RWPE1 (cell line): Measurements from ENCODE around the gene RIC1.

ENCODE experiments used
- CTCF ChIA-PET: fragments of 350-600 bp; sonication (Branson Sonifier 250); formaldehyde crosslinking; extraction: SDS; loops from one replicate; lab custom pipeline; 2021; lab: Yijun Ruan, JAX
- POLR2A ChIA-PET: fragments of 400-600 bp; formaldehyde crosslinking; extraction: SDS; loops from one replicate; lab custom pipeline; 2020; ENCODE audit warnings: antibody characterized with exemption; ENCODE audit not compliant: low non-redundant PET; lab: Yijun Ruan, JAX
- DNase-seq: peaks from one replicate; pipeline ENCODE4 v3.0.0; 2012; ENCODE audit warnings: low spot score
- H3K27ac ChIP-seq: fragments of 450-650 bp; 2 replicates; pipeline ENCODE4 v1.5.1; 2017
- TF ChIP-seq, protein P1 (sequence below): fragments of 450-650 bp; conservative IDR thresholded peaks from 2 replicates; pipeline ENCODE4 v1.5.1; 2017; ENCODE audit warnings: low read depth, mild to moderate bottlenecking

Gene RIC1

DNA sequence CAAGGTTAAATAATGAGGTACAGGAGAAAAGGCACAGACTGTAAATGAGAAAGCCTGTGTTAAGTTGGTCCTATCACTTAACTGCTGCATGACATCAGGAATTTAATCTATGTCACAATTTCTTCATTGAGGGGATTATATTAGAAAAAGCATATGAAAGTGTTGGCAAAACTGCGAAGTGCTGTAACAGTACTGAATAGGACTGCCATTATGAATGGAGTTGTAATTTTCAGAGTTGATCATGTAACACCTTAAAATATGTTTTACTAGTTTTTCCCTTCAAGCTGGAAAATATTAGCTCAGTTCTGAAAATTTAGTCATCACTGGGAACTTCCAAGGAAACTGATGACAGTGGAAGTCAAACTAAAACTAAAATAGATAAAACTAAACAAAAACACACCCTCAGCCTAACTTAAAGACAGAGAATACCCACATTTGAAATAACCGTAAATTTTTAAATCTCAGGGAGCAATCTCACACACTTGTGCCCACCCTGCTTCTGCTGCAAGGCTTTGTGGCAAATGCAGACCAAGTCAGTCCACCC, 158.9 kb downstream of the RIC1 start:
- TF ChIP-seq, protein P1, sequence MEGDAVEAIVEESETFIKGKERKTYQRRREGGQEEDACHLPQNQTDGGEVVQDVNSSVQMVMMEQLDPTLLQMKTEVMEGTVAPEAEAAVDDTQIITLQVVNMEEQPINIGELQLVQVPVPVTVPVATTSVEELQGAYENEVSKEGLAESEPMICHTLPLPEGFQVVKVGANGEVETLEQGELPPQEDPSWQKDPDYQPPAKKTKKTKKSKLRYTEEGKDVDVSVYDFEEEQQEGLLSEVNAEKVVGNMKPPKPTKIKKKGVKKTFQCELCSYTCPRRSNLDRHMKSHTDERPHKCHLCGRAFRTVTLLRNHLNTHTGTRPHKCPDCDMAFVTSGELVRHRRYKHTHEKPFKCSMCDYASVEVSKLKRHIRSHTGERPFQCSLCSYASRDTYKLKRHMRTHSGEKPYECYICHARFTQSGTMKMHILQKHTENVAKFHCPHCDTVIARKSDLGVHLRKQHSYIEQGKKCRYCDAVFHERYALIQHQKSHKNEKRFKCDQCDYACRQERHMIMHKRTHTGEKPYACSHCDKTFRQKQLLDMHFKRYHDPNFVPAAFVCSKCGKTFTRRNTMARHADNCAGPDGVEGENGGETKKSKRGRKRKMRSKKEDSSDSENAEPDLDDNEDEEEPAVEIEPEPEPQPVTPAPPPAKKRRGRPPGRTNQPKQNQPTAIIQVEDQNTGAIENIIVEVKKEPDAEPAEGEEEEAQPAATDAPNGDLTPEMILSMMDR, result no peak
- H3K27ac ChIP-seq, result no peak overlapping the region
- ChIA-PET POLR2A (no interaction called here), CTCF (no interaction called here)
- no peak for DNase-seq

DNA sequence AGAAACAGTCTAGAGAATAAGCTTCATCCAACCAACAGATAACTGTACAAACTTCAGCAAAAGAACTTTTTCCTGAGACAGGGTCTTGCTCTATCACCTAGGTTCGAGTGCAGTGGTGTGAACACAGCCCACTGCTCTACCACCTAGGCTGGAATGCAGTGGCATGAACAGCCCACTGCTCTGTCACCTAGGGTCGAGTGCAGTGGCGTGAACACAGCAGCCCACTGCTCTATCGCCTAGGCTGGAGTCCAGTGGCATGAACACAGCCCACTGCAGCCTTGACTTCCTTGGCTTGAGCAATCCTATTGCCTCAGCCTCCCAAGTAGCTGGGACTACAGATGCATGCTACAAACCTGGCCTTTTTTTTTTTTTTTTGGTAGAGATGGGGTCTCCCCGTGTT, 160.6 kb downstream of the RIC1 start:
- TF ChIP-seq, protein P1, result no peak
- no peak overlapping the region for H3K27ac ChIP-seq
- DNase-seq, result no peak
- POLR2A ChIA-PET, result no interaction called here
- CTCF ChIA-PET, result no interaction called here

DNA sequence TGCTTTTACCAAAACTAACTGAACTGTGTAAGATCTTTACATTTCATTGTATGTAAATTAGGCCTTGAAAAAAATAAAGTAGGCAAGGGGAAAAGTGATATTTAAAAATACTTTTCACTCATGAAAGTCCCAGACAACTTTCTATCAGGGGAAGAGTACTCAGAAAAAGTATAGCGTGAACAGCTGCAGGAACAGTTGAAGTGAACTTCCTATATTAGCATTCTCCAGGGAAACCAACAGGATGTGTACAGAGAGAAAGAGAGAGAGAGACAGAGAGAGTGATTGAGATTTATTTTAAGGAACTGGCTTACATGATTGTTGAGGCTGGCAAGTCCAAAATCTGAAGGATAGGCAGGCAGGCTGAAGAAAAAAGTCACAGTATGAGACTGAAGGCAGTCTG, 162.0 kb downstream of the RIC1 start:
- no peak for DNase-seq
- POLR2A ChIA-PET, result no interaction called here
- TF ChIP-seq, protein P1, result no peak
- CTCF ChIA-PET, result no interaction called here
- no peak overlapping the region for H3K27ac ChIP-seq

DNA sequence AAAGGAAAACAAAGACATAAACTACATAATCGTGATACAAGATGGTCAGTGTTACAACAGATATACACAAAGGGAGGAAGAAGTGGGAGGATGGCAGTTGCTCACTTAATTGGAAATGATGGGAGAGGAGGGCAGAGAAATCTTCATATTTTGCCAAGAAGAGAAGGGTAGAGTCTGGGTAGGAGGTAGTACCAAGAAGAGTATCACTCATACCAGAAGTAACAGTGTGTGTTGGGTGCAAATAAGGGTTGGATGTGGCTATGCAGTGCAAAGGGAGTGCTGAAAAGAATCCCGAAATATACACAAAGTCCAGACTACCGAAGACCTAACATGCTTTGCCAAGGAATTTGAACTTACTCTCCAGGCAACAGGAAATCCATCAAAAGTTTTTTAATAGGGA, 163.0 kb downstream of the RIC1 start:
- no peak overlapping the region for H3K27ac ChIP-seq
- TF ChIP-seq, protein P1, result no peak
- no peak for DNase-seq
- ChIA-PET POLR2A (no interaction called here), CTCF (no interaction called here)

DNA sequence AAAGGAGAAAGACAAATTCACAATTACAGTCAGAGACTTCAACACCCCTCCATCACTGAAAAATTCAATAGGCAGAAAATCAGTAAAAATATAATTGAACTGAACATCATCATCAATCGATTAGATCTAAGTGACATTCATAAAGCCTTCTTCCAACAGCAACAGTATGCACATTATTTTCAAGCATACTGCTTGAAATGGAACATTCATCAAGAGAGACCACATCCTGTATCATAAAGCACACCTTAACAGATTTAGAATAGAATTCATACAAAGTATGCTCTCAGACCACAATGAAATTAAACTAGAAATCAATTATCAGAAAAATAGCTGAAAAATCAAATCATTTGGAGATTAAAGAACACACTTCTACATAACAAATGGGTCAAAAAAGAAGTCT, 164.9 kb downstream of the RIC1 start:
- POLR2A ChIA-PET, result no interaction called here

DNA sequence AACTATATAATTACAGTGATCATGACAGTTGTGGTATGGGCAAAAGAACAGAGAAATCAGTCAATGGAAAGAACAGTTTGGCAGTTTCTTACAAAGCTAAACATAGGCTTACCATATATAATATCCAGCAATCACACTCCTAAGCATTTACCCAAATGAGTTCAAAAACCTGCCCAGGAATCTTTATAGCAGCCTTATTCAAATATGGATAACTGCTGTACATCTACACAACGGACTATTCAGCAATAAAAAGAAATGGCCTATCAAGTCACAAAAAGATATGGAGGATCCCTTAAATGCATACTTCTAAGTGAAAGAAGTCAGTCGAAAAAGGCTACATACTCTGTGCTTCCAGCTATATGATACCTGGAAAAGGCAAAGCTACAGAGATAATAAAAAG, 167.4 kb downstream of the RIC1 start:
- CTCF ChIA-PET, result no interaction called here
- no peak overlapping the region for H3K27ac ChIP-seq
- no peak for DNase-seq
- POLR2A ChIA-PET, result no interaction called here
- TF ChIP-seq, protein P1, result no peak

More for the DNA sequence above, 164.9 kb downstream of the RIC1 start:
- CTCF ChIA-PET, result no interaction called here
- DNase-seq, result no peak
- no peak overlapping the region for H3K27ac ChIP-seq
- TF ChIP-seq, protein P1, result no peak
